ENCODE results near the gene DACT1.

- TF ChIP-seq CSDC2 (CRISPR knock-in tag; IDR thresholded peaks at IDR 0.05) (no peak), ZNF565 (CRISPR knock-in tag; conservative IDR thresholded peaks at IDR 0.05; ENCODE audit: low read depth) (no peak), PATZ1 (CRISPR knock-in tag; IDR thresholded peaks at IDR 0.05; ENCODE audit: borderline replicate concordance) (no peak), ZFP3 (CRISPR knock-in tag; IDR thresholded peaks at IDR 0.05) (no peak), TSHZ2 (CRISPR knock-in tag; IDR thresholded peaks at IDR 0.05) (no peak), ISL1 (CRISPR knock-in tag; IDR thresholded peaks at IDR 0.05) (no peak), ZFP30 (CRISPR knock-in tag; IDR thresholded peaks at IDR 0.05) (no peak), SNAI2 (CRISPR knock-in tag; IDR thresholded peaks at IDR 0.05) (no peak), CREB5 (CRISPR knock-in tag; IDR thresholded peaks at IDR 0.05; ENCODE audit: low read depth) (no peak), POU6F1 (CRISPR knock-in tag; IDR thresholded peaks at IDR 0.05; ENCODE audit: borderline replicate concordance, low read depth) (no peak), ZNF8 (CRISPR knock-in tag; IDR thresholded peaks at IDR 0.05) (no peak), CSRNP3 (CRISPR knock-in tag; IDR thresholded peaks at IDR 0.05) (no peak)
These were observed 7.9 kb downstream of the DACT1 start for GRCh38 chr14:58645641-58646040.
